Measurements from ENCODE around the gene STPG1. TPM values are rescaled to one million over a fixed set of nuclear protein-coding genes. Genes with fewer than 3 reads are reported as not detected.

Gene STPG1
- total RNA-seq, 1 donor from 2014 or later, result 2.4 TPM

DNA sequence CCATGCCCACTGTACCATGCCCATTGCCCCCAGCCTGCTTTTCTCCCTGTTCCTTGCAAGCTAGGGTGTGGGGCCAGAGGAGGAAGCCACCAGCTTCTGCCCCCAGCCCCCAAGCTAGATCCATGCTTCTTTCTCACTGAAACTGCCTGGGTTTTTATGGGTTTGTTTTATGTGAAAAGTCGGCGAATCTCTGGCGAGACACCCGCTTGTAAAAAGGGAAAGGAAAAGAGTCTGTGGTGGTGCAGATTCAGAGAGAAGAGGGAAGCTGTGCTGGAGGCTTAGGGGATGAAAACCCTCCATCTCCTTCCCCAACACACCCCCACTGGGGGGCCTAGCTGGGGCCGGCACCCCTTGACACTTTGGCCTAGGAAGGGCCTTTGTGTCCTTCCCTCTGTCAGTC lies 68.2 kb downstream of the STPG1 start:
- Mint-ChIP-seq H3K4me1 (ENCODE audit: low read depth, unreplicated experiment) (peaks cover 12% of the 10 kb centered on the region), H3K9me3 (ENCODE audit: unreplicated experiment) (no peaks in the 10 kb centered on the region), H3K4me3 (ENCODE audit: unreplicated experiment) (no peak overlapping the region), H3K36me3 (ENCODE audit: unreplicated experiment) (no peaks in the 10 kb centered on the region), H3K27ac (ENCODE audit: unreplicated experiment) (no peak overlapping the region), H3K27me3 (ENCODE audit: unreplicated experiment) (peaks cover 9% of the 10 kb centered on the region)
- TF ChIP-seq, protein P1, sequence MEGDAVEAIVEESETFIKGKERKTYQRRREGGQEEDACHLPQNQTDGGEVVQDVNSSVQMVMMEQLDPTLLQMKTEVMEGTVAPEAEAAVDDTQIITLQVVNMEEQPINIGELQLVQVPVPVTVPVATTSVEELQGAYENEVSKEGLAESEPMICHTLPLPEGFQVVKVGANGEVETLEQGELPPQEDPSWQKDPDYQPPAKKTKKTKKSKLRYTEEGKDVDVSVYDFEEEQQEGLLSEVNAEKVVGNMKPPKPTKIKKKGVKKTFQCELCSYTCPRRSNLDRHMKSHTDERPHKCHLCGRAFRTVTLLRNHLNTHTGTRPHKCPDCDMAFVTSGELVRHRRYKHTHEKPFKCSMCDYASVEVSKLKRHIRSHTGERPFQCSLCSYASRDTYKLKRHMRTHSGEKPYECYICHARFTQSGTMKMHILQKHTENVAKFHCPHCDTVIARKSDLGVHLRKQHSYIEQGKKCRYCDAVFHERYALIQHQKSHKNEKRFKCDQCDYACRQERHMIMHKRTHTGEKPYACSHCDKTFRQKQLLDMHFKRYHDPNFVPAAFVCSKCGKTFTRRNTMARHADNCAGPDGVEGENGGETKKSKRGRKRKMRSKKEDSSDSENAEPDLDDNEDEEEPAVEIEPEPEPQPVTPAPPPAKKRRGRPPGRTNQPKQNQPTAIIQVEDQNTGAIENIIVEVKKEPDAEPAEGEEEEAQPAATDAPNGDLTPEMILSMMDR (IDR thresholded peaks at IDR 0.05; ENCODE audit: partially characterized antibody, unreplicated experiment), result no peak
- no peak for DNase-seq

DNA sequence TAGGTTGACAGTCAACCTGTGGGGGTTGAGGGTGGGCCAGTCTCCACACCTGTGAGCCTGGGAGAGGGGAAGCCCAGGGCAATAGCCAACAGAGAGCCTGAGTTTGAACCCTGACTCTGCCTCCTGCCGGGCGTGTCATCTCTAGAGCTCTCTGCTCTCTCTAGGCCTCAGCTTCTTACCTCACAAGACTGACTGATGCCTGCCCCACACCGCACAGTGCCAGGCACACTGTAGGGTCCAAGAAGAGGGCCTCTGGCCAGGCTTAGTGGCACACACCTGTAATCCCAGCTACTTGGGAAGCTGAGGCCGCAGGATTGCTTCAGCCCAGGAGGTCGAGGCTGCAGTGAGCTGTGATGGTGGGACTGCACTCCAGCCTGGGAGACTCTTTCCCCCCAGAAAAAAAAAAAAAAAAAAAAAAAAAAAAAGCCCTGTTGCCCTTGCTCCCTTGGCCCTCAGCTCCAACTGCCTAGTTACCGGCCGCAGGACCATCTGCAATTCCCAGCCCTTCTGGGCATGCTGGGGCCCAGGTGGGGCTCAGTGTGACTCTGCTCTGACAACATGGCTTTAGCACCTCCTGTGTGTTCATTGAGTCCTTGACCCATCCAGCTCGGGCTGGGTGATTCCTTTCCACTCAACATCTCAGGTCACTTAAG lies 69.4 kb downstream of the STPG1 start:
- TF ChIP-seq, protein P1 (IDR thresholded peaks at IDR 0.05; ENCODE audit: partially characterized antibody, unreplicated experiment), result no peak
- Mint-ChIP-seq H3K27ac (ENCODE audit: unreplicated experiment) (no peak overlapping the region), H3K36me3 (ENCODE audit: unreplicated experiment) (no peaks in the 10 kb centered on the region), H3K27me3 (ENCODE audit: unreplicated experiment) (peaks cover 5% of the 10 kb centered on the region), H3K4me3 (ENCODE audit: unreplicated experiment) (no peak overlapping the region), H3K9me3 (ENCODE audit: unreplicated experiment) (no peaks in the 10 kb centered on the region), H3K4me1 (ENCODE audit: low read depth, unreplicated experiment) (peaks cover 22% of the 10 kb centered on the region)
- no peak for DNase-seq

GRCh38 chr1:24343412-24344089 lies 70.0 kb downstream of the STPG1 start:
- no peak overlapping the region for H3K4me3 Mint-ChIP-seq (ENCODE audit: unreplicated experiment)
- TF ChIP-seq, protein P1 (IDR thresholded peaks at IDR 0.05; ENCODE audit: partially characterized antibody, unreplicated experiment), result no peak
- H3K27ac Mint-ChIP-seq (ENCODE audit: unreplicated experiment), result no peak overlapping the region
- H3K9me3 Mint-ChIP-seq (ENCODE audit: unreplicated experiment), result no peaks in the 10 kb centered on the region
- H3K27me3 Mint-ChIP-seq (ENCODE audit: unreplicated experiment), result peaks cover 5% of the 10 kb centered on the region
- no peaks in the 10 kb centered on the region for H3K36me3 Mint-ChIP-seq (ENCODE audit: unreplicated experiment)
- H3K4me1 Mint-ChIP-seq (ENCODE audit: low read depth, unreplicated experiment), result peaks cover 28% of the 10 kb centered on the region
- DNase-seq, result no peak

DNA sequence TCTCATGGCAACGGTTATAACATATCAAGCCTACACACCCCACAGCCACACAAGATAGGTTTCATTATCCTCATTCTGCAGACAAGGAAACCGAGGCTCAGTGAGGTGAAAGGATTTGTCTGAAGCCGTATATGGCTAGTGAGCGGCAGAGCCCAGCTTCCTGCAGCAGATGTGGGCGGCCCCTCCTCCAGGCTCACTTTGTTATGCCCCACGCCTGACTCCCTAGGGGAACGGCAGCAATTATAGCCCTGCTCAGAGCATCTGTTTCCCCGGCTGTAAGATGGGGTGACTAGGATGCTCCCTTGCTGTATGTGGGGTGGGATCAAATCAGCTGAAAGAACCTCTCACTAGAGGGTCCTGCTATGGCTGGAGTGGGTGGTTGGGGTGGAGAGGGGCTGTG lies 72.3 kb downstream of the STPG1 start:
- peak; percentile 72 for DNase-seq
- Mint-ChIP-seq H3K36me3 (ENCODE audit: unreplicated experiment) (no peaks in the 10 kb centered on the region), H3K9me3 (ENCODE audit: unreplicated experiment) (no peaks in the 10 kb centered on the region), H3K4me3 (ENCODE audit: unreplicated experiment) (no peak overlapping the region), H3K4me1 (ENCODE audit: low read depth, unreplicated experiment) (peaks cover 31% of the 10 kb centered on the region), H3K27ac (ENCODE audit: unreplicated experiment) (peak overlapping the region; percentile 92), H3K27me3 (ENCODE audit: unreplicated experiment) (peaks cover 5% of the 10 kb centered on the region)
- TF ChIP-seq, protein P1 (IDR thresholded peaks at IDR 0.05; ENCODE audit: partially characterized antibody, unreplicated experiment), result no peak

DNA sequence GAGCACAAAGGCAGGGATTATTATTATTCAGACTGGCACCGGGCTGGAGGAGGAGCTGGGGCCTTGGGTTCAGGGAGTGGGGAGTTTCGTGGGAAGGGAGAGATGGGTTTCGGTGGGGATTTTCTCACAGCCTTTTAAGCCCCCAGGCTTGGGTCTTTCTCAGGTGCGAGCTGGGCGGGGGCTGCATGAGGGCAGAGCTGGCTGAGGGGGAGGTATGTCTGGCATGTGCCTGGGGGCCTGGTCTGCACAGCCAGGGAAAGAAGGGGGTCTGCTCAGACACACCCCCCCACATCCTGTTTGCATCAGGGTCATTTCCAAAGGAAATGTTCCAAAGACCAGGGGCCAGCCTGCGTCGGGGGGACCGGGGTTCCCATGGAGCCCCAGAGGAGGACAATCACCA lies 72.8 kb downstream of the STPG1 start:
- H3K27me3 Mint-ChIP-seq (ENCODE audit: unreplicated experiment), result peaks cover 5% of the 10 kb centered on the region
- H3K36me3 Mint-ChIP-seq (ENCODE audit: unreplicated experiment), result no peaks in the 10 kb centered on the region
- no peaks in the 10 kb centered on the region for H3K9me3 Mint-ChIP-seq (ENCODE audit: unreplicated experiment)
- H3K4me3 Mint-ChIP-seq (ENCODE audit: unreplicated experiment), result peak overlapping the region; percentile 67
- TF ChIP-seq, protein P1 (IDR thresholded peaks at IDR 0.05; ENCODE audit: partially characterized antibody, unreplicated experiment), result no peak
- DNase-seq, result no peak
- peak overlapping the region; percentile 92 for H3K27ac Mint-ChIP-seq (ENCODE audit: unreplicated experiment)
- H3K4me1 Mint-ChIP-seq (ENCODE audit: low read depth, unreplicated experiment), result peaks cover 31% of the 10 kb centered on the region

Measured in glutamatergic neuron (in vitro differentiated cells).